Skin epidermis (tissue), 12 donors: Measurements from ENCODE around the gene CA12.
"Not testable (repeated sequence)": the region's sequence is repeated elsewhere in the genome, so short reads cannot be mapped to it uniquely, and the experiment has no call there.

Experiments
- H3K27ac ChIP-seq, 21 experiments: fragments of 200-600 bp; sonication (generic) in 11 of 21; one replicate each; pipeline ENCODE4 v1.5.0; 2020; ENCODE audit warnings: mild to moderate bottlenecking in 3 of 21, inconsistent platforms in 2 of 21, moderate library complexity in 2 of 21
- H3K4me3 ChIP-seq, 7 experiments: fragments of 200-600 bp; sonication (generic) in 2 of 7; one replicate each; pipeline ENCODE4 v1.5.0; 2020; ENCODE audit warnings: inconsistent platforms in 2 of 7, mild to moderate bottlenecking in 2 of 7, moderate library complexity in 1 of 7

The CA12 gene

GRCh38 chr15:63323798-63324563, 57.7 kb downstream of the CA12 start:
- Histone ChIP-seq H3K27ac (peak overlapping the region in 2 of 21 experiments; percentile 16 to 37), H3K4me3 (no peak overlapping the region)

GRCh38 chr15:63322541-63322940, 59.1 kb downstream of the CA12 start:
- no peak overlapping the region for H3K27ac ChIP-seq

GRCh38 chr15:63321462-63321861, 60.2 kb downstream of the CA12 start:
- no peak overlapping the region for H3K27ac ChIP-seq

More at GRCh38 chr15:63322541-63322940, 59.1 kb downstream of the CA12 start:
- no peak overlapping the region for H3K4me3 ChIP-seq

GRCh38 chr15:63320981-63321380, 60.7 kb downstream of the CA12 start:
- not testable (repeated sequence) for H3K27ac ChIP-seq, H3K4me3 ChIP-seq

More at GRCh38 chr15:63321462-63321861, 60.2 kb downstream of the CA12 start:
- H3K4me3 ChIP-seq, result no peak overlapping the region

- H3K27ac ChIP-seq, H3K4me3 ChIP-seq: not testable (repeated sequence)
Observed at GRCh38 chr15:63320446-63320845, 61.2 kb downstream of the CA12 start.

- no peak overlapping the region for H3K27ac ChIP-seq
- no peak overlapping the region for H3K4me3 ChIP-seq
Observed at GRCh38 chr15:63319065-63319464, 62.6 kb downstream of the CA12 start.

GRCh38 chr15:63318344-63318743, 63.3 kb downstream of the CA12 start:
- no peak overlapping the region for H3K27ac ChIP-seq

GRCh38 chr15:63314409-63314808, 67.2 kb downstream of the CA12 start:
- Histone ChIP-seq H3K27ac (no peak overlapping the region), H3K4me3 (no peak overlapping the region)

More at GRCh38 chr15:63318344-63318743, 63.3 kb downstream of the CA12 start:
- H3K4me3 ChIP-seq, result no peak overlapping the region

GRCh38 chr15:63313825-63314224, 67.8 kb downstream of the CA12 start:
- Histone ChIP-seq H3K27ac (no peak overlapping the region), H3K4me3 (no peak overlapping the region)

GRCh38 chr15:63312286-63312685, 69.4 kb downstream of the CA12 start:
- no peak overlapping the region for H3K27ac ChIP-seq
- no peak overlapping the region for H3K4me3 ChIP-seq

GRCh38 chr15:63310646-63311045, 71.0 kb downstream of the CA12 start:
- Histone ChIP-seq H3K4me3 (no peak overlapping the region), H3K27ac (no peak overlapping the region)

GRCh38 chr15:63308947-63309346, 72.7 kb downstream of the CA12 start:
- no peak overlapping the region for H3K4me3 ChIP-seq

GRCh38 chr15:63308491-63308890, 73.2 kb downstream of the CA12 start:
- Histone ChIP-seq H3K27ac (no peak overlapping the region), H3K4me3 (no peak overlapping the region)

More at GRCh38 chr15:63308947-63309346, 72.7 kb downstream of the CA12 start:
- no peak overlapping the region for H3K27ac ChIP-seq

- H3K27ac ChIP-seq, result no peak overlapping the region
Observed at GRCh38 chr15:63306492-63307073, 75.1 kb downstream of the CA12 start.

GRCh38 chr15:63305260-63305659, 76.4 kb downstream of the CA12 start:
- H3K27ac ChIP-seq, result no peak overlapping the region
- H3K4me3 ChIP-seq, result no peak overlapping the region

More at GRCh38 chr15:63306492-63307073, 75.1 kb downstream of the CA12 start:
- no peak overlapping the region for H3K4me3 ChIP-seq

GRCh38 chr15:63301088-63301487, 80.6 kb downstream of the CA12 start:
- no peak overlapping the region for H3K4me3 ChIP-seq
- H3K27ac ChIP-seq, result no peak overlapping the region

- Histone ChIP-seq H3K4me3 (no peak overlapping the region), H3K27ac (no peak overlapping the region)
Observed at GRCh38 chr15:63299943-63300575, 81.6 kb downstream of the CA12 start.

- Histone ChIP-seq H3K27ac (no peak overlapping the region), H3K4me3 (no peak overlapping the region)
Observed at GRCh38 chr15:63296195-63296594, 85.5 kb downstream of the CA12 start.

GRCh38 chr15:63295341-63295740, 86.3 kb downstream of the CA12 start:
- Histone ChIP-seq H3K27ac (no peak overlapping the region), H3K4me3 (no peak overlapping the region)

- no peak overlapping the region for H3K27ac ChIP-seq
Observed at GRCh38 chr15:63294359-63294758, 87.3 kb downstream of the CA12 start.

GRCh38 chr15:63292771-63293170, 88.9 kb downstream of the CA12 start:
- H3K27ac ChIP-seq, result peak overlapping the region in 2 of 21 experiments; percentile 56 to 72
- no peak overlapping the region for H3K4me3 ChIP-seq

More at GRCh38 chr15:63294359-63294758, 87.3 kb downstream of the CA12 start:
- H3K4me3 ChIP-seq, result no peak overlapping the region
